CD8-positive, alpha-beta memory T cell (primary cell): ENCODE results near the gene ITGB3BP. TPM values are rescaled to one million over a fixed set of nuclear protein-coding genes. Genes with fewer than 3 reads are reported as not detected.

ENCODE experiments used
- CTCF ChIA-PET: fragments of 350-600 bp; sonication (Branson Sonifier 250); formaldehyde crosslinking; loops from one replicate; lab custom pipeline; 2021; ENCODE audit warnings: antibody characterized with exemption; lab: Charles Lee
- POLR2A ChIA-PET: fragments of 350-600 bp; sonication (Branson Sonifier 250); formaldehyde crosslinking; loops from one replicate; lab custom pipeline; 2021; ENCODE audit warnings: antibody characterized with exemption; lab: Charles Lee
- DNase-seq, 5 donors: peaks; one replicate each; pipeline versions ENCODE4 v3.0.0 to v3.0.0-alpha.2; 2020 to 2022; ENCODE audit warnings: mixed read lengths in 1 of 5
- H3K27ac ChIP-seq: one replicate; pipeline ENCODE4 v1.7.0; 2013; ENCODE audit warnings: low read depth, mild to moderate bottlenecking, low read length, moderate library complexity
- H3K27me3 ChIP-seq: 2 replicates; pipeline ENCODE4 v1.7.0; 2013; ENCODE audit warnings: low read length, mild to moderate bottlenecking; ENCODE audit not compliant: insufficient read depth, poor library complexity, severe bottlenecking
- H3K36me3 ChIP-seq: 2 replicates; pipeline ENCODE4 v1.7.0; 2013; ENCODE audit warnings: mild to moderate bottlenecking, low read length, moderate library complexity; ENCODE audit not compliant: insufficient read depth
- H3K4me1 ChIP-seq: 2 replicates; pipeline ENCODE4 v1.7.0; 2013; ENCODE audit warnings: mild to moderate bottlenecking, low read length, moderate library complexity; ENCODE audit not compliant: insufficient read depth
- H3K4me3 ChIP-seq: 2 replicates; pipeline ENCODE4 v1.7.0; 2013; ENCODE audit warnings: mild to moderate bottlenecking, low read length
- H3K9me3 ChIP-seq: 2 replicates; pipeline ENCODE4 v1.7.0; 2013; ENCODE audit warnings: mild to moderate bottlenecking, low read length
- H3K27ac Mint-ChIP-seq, 8 donors: one replicate each; pipeline ENCODE4 v1.8.0; 2020 to 2021; ENCODE audit warnings: mixed read lengths in 8 of 8, mild to moderate bottlenecking in 6 of 8, inconsistent platforms in 3 of 8, moderate library complexity in 3 of 8
- H3K27me3 Mint-ChIP-seq, 2 donors: one replicate each; pipeline ENCODE4 v1.8.0; 2020 to 2021; ENCODE audit warnings: mixed read lengths in 2 of 2, mild to moderate bottlenecking in 1 of 2, moderate library complexity in 1 of 2
- H3K36me3 Mint-ChIP-seq, 3 donors: one replicate each; pipeline ENCODE4 v1.8.0; 2020 to 2021; ENCODE audit warnings: mixed read lengths in 3 of 3, inconsistent platforms in 1 of 3, mild to moderate bottlenecking in 1 of 3
- H3K4me1 Mint-ChIP-seq, 3 donors: one replicate each; pipeline ENCODE4 v1.8.0; 2020 to 2021; ENCODE audit warnings: mixed read lengths in 3 of 3, inconsistent platforms in 1 of 3, mild to moderate bottlenecking in 1 of 3
- H3K4me3 Mint-ChIP-seq, 7 donors: one replicate each; pipeline ENCODE4 v1.8.0; 2020 to 2021; ENCODE audit warnings: mixed read lengths in 7 of 7, mild to moderate bottlenecking in 6 of 7, moderate library complexity in 4 of 7, inconsistent platforms in 2 of 7
- H3K9me3 Mint-ChIP-seq, 5 donors: one replicate each; pipeline ENCODE4 v1.8.0; 2020 to 2022; ENCODE audit warnings: mixed read lengths in 5 of 5, mild to moderate bottlenecking in 3 of 5, moderate library complexity in 2 of 5, inconsistent platforms in 1 of 5
- polyA plus RNA-seq: library from polyadenylated mRNA; unstranded; fragments of 300-500 nt; fragmentation: Illumina TruSeq; gene quantifications from one replicate; pipeline ENCODE4 v1.2.3, GENCODE V29; 2021
- total RNA-seq, 2 experiments: library from RNA; stranded (reverse); gene quantifications; one replicate each; pipeline ENCODE4 v1.2.3, GENCODE V29; 2021

Gene ITGB3BP
- total and polyA plus RNA-seq, 3 experiments from 2014 or later: 25.0 to 49.0 (median 45.0) TPM

- CTCF ChIA-PET: interaction anchor here (0.9 kb wide), 1 partner anchor 11 kb away, joined by 5 read pairs; no protein-coding TSS in a partner anchor
- Mint-ChIP-seq H3K36me3 (peaks cover 9 to 20% (median 18%) of the 10 kb centered on the region in 3 donors), H3K9me3 (peaks cover 8 to 13% (median 12%) of the 10 kb centered on the region in 5 donors), H3K27me3 (no peaks in the 10 kb centered on the region), H3K4me1 (no peaks in the 10 kb centered on the region), H3K27ac (peak overlapping the region in 1 of 8 donors; percentile 23), H3K4me3 (no peak overlapping the region)
- Histone ChIP-seq H3K36me3 (no peaks in the 10 kb centered on the region), H3K27ac (no peak overlapping the region), H3K4me3 (no peak overlapping the region), H3K27me3 (no peaks in the 10 kb centered on the region), H3K4me1 (no peaks in the 10 kb centered on the region), H3K9me3 (no peaks in the 10 kb centered on the region)
- no peak for DNase-seq
- POLR2A ChIA-PET: no interaction called here
Observed at GRCh38 chr1:63466759-63467158, 56.3 kb downstream of the ITGB3BP start.

GRCh38 chr1:63466181-63466580 lies 56.8 kb downstream of the ITGB3BP start:
- H3K9me3 ChIP-seq: no peaks in the 10 kb centered on the region
- Mint-ChIP-seq H3K27me3 (no peaks in the 10 kb centered on the region), H3K4me1 (no peaks in the 10 kb centered on the region), H3K27ac (peak overlapping the region in 1 of 8 donors; percentile 42), H3K4me3 (no peak overlapping the region), H3K36me3 (peaks cover 10 to 25% (median 22%) of the 10 kb centered on the region in 3 donors), H3K9me3 (peaks cover 8 to 14% (median 12%) of the 10 kb centered on the region in 5 donors)
- ChIA-PET POLR2A (no interaction called here), CTCF (no interaction called here)
- H3K36me3 ChIP-seq: no peaks in the 10 kb centered on the region
- H3K27ac ChIP-seq: no peak overlapping the region
- no peak overlapping the region for H3K4me3 ChIP-seq
- no peak for DNase-seq
- H3K4me1 ChIP-seq: no peaks in the 10 kb centered on the region
- H3K27me3 ChIP-seq: no peaks in the 10 kb centered on the region

GRCh38 chr1:63463248-63463647 lies 59.8 kb downstream of the ITGB3BP start:
- DNase-seq: no peak
- no peaks in the 10 kb centered on the region for H3K4me1 ChIP-seq
- Mint-ChIP-seq H3K4me3 (no peak overlapping the region), H3K9me3 (peaks cover 8 to 12% (median 10%) of the 10 kb centered on the region in 5 donors), H3K4me1 (no peaks in the 10 kb centered on the region), H3K27me3 (no peaks in the 10 kb centered on the region), H3K36me3 (peaks cover 12 to 31% (median 20%) of the 10 kb centered on the region in 3 donors), H3K27ac (no peak overlapping the region)
- ChIA-PET CTCF (no interaction called here), POLR2A (no interaction called here)
- no peaks in the 10 kb centered on the region for H3K27me3 ChIP-seq
- no peaks in the 10 kb centered on the region for H3K9me3 ChIP-seq
- no peak overlapping the region for H3K4me3 ChIP-seq
- H3K36me3 ChIP-seq: no peaks in the 10 kb centered on the region
- H3K27ac ChIP-seq: no peak overlapping the region

GRCh38 chr1:63461661-63462230 lies 61.3 kb downstream of the ITGB3BP start:
- H3K9me3 ChIP-seq: no peaks in the 10 kb centered on the region
- Mint-ChIP-seq H3K9me3 (peaks cover 8 to 12% (median 10%) of the 10 kb centered on the region in 5 donors), H3K4me3 (no peak overlapping the region), H3K36me3 (peaks cover 14 to 31% (median 27%) of the 10 kb centered on the region in 3 donors), H3K27ac (no peak overlapping the region), H3K4me1 (no peaks in the 10 kb centered on the region), H3K27me3 (no peaks in the 10 kb centered on the region)
- H3K4me3 ChIP-seq: no peak overlapping the region
- H3K4me1 ChIP-seq: no peaks in the 10 kb centered on the region
- ChIA-PET CTCF (no interaction called here), POLR2A (no interaction called here)
- no peaks in the 10 kb centered on the region for H3K27me3 ChIP-seq
- no peaks in the 10 kb centered on the region for H3K36me3 ChIP-seq
- H3K27ac ChIP-seq: no peak overlapping the region
- DNase-seq: no peak

- Mint-ChIP-seq H3K4me3 (no peak overlapping the region), H3K36me3 (peaks cover 12 to 31% (median 27%) of the 10 kb centered on the region in 3 donors), H3K9me3 (peaks cover 8 to 12% (median 10%) of the 10 kb centered on the region in 5 donors), H3K4me1 (no peaks in the 10 kb centered on the region), H3K27ac (no peak overlapping the region), H3K27me3 (no peaks in the 10 kb centered on the region)
- Histone ChIP-seq H3K9me3 (no peaks in the 10 kb centered on the region), H3K4me1 (no peaks in the 10 kb centered on the region), H3K27ac (no peak overlapping the region), H3K36me3 (no peaks in the 10 kb centered on the region), H3K27me3 (no peaks in the 10 kb centered on the region), H3K4me3 (no peak overlapping the region)
- ChIA-PET CTCF (no interaction called here), POLR2A (no interaction called here)
- DNase-seq: no peak
Observed at GRCh38 chr1:63458750-63459149, 64.3 kb downstream of the ITGB3BP start.

- Histone ChIP-seq H3K27me3 (no peaks in the 10 kb centered on the region), H3K27ac (no peak overlapping the region), H3K36me3 (no peaks in the 10 kb centered on the region), H3K4me3 (no peak overlapping the region), H3K4me1 (no peaks in the 10 kb centered on the region), H3K9me3 (no peaks in the 10 kb centered on the region)
- H3K4me3 Mint-ChIP-seq: no peak overlapping the region
- CTCF ChIA-PET: no interaction called here
- H3K9me3 Mint-ChIP-seq: no peaks in the 10 kb centered on the region
- H3K27ac Mint-ChIP-seq: no peak overlapping the region
- DNase-seq: no peak
- H3K4me1 Mint-ChIP-seq: no peaks in the 10 kb centered on the region
- peaks cover 3 to 7% (median 6%) of the 10 kb centered on the region in 3 donors for H3K36me3 Mint-ChIP-seq
- POLR2A ChIA-PET: no interaction called here
- no peaks in the 10 kb centered on the region for H3K27me3 Mint-ChIP-seq
Observed at GRCh38 chr1:63454269-63454668, 68.8 kb downstream of the ITGB3BP start.

GRCh38 chr1:63453232-63453631 lies 69.8 kb downstream of the ITGB3BP start:
- POLR2A ChIA-PET: no interaction called here
- no peaks in the 10 kb centered on the region for H3K4me1 Mint-ChIP-seq

GRCh38 chr1:63450416-63450815 lies 72.6 kb downstream of the ITGB3BP start:
- Histone ChIP-seq H3K4me3 (no peak overlapping the region), H3K9me3 (no peaks in the 10 kb centered on the region), H3K27me3 (no peaks in the 10 kb centered on the region), H3K4me1 (no peaks in the 10 kb centered on the region), H3K27ac (no peak overlapping the region), H3K36me3 (no peaks in the 10 kb centered on the region)
- Mint-ChIP-seq H3K4me1 (no peaks in the 10 kb centered on the region), H3K4me3 (no peak overlapping the region), H3K36me3 (peaks cover 0 to 2% (median 2%) of the 10 kb centered on the region in 3 donors), H3K27ac (no peak overlapping the region), H3K9me3 (no peaks in the 10 kb centered on the region), H3K27me3 (no peaks in the 10 kb centered on the region)
- CTCF ChIA-PET: no interaction called here
- POLR2A ChIA-PET: no interaction called here
- no peak for DNase-seq

More at GRCh38 chr1:63453232-63453631, 69.8 kb downstream of the ITGB3BP start:
- H3K9me3 Mint-ChIP-seq: no peaks in the 10 kb centered on the region
- no peak overlapping the region for H3K4me3 Mint-ChIP-seq
- H3K27ac Mint-ChIP-seq: no peak overlapping the region
- no peak for DNase-seq
- Histone ChIP-seq H3K9me3 (no peaks in the 10 kb centered on the region), H3K27ac (no peak overlapping the region), H3K4me3 (no peak overlapping the region), H3K4me1 (no peaks in the 10 kb centered on the region), H3K27me3 (no peaks in the 10 kb centered on the region), H3K36me3 (no peaks in the 10 kb centered on the region)
- CTCF ChIA-PET: no interaction called here
- no peaks in the 10 kb centered on the region for H3K27me3 Mint-ChIP-seq
- peaks cover 0 to 7% (median 2%) of the 10 kb centered on the region in 3 donors for H3K36me3 Mint-ChIP-seq
